Spleen (tissue), 11 donors: ENCODE measurements around the gene ANKZF1. TPM values are rescaled to one million over a fixed set of nuclear protein-coding genes. Genes with fewer than 3 reads are reported as not detected.

Experiments
- DNase-seq: peaks from one replicate; pipeline ENCODE4 v3.0.0-alpha.2; 2020
- H3K27ac ChIP-seq, 8 donors: fragments of 200-600 bp; sonication (generic) in 7 of 8; 1 replicate in 4 of 8; 2 replicates in 4 of 8; pipeline versions ENCODE4 v1.5.0 to v1.8.0; 2016 to 2021; ENCODE audit warnings: inconsistent platforms in 4 of 8, mild to moderate bottlenecking in 4 of 8, moderate library complexity in 1 of 8
- H3K27me3 ChIP-seq, 7 donors: fragments of 200-600 bp; sonication (generic) in 6 of 7; replicated peaks in 1 of 7; 1 replicate in 4 of 7; 2 replicates in 3 of 7; pipeline versions ENCODE4 v1.5.0 to v1.8.0; 2016 to 2021; ENCODE audit warnings: inconsistent platforms in 3 of 7, mild to moderate bottlenecking in 1 of 7
- H3K36me3 ChIP-seq, 6 donors: fragments of 200-600 bp; sonication (generic) in 5 of 6; 1 replicate in 4 of 6; 2 replicates in 2 of 6; pipeline versions ENCODE4 v1.5.0 to v1.8.0; 2016 to 2021; ENCODE audit warnings: inconsistent platforms in 2 of 6
- H3K4me1 ChIP-seq, 6 donors: fragments of 200-600 bp; sonication (generic) in 5 of 6; 1 replicate in 3 of 6; 2 replicates in 3 of 6; pipeline versions ENCODE4 v1.5.0 to v1.8.0; 2016 to 2021; ENCODE audit warnings: inconsistent platforms in 3 of 6
- H3K4me3 ChIP-seq, 8 donors: fragments of 200-600 bp; sonication (generic) in 7 of 8; 1 replicate in 4 of 8; 2 replicates in 4 of 8; pipeline versions ENCODE4 v1.5.0 to v1.8.0; 2016 to 2021; ENCODE audit warnings: inconsistent platforms in 4 of 8, mild to moderate bottlenecking in 4 of 8, moderate library complexity in 2 of 8
- H3K9me3 ChIP-seq, 8 donors: fragments of 200-600 bp; sonication (generic) in 7 of 8; 1 replicate in 4 of 8; 2 replicates in 4 of 8; pipeline versions ENCODE4 v1.5.0 to v1.8.0; 2016 to 2021; ENCODE audit warnings: inconsistent platforms in 4 of 8
- CTCF ChIP-seq, 11 experiments: fragments of 200-600 bp in 7 of 11; fragments of 450-650 bp in 4 of 11; sonication (generic) in 4 of 11; IDR thresholded peaks in 8 of 11; conservative IDR thresholded peaks in 3 of 11; 1 replicate in 7 of 11; 2 replicates in 4 of 11; pipeline versions ENCODE4 v1.4.0 to v1.8.0; 2016 to 2021; ENCODE audit warnings: antibody characterized with exemption in 11 of 11, inconsistent platforms in 4 of 11, mild to moderate bottlenecking in 1 of 11
- POLR2A ChIP-seq, 3 donors: fragments of 450-650 bp; IDR thresholded peaks; one replicate each; pipeline ENCODE4 v1.5.1; 2017; ENCODE audit warnings: antibody characterized with exemption in 3 of 3, mild to moderate bottlenecking in 1 of 3
- POLR2AphosphoS5 ChIP-seq, 3 donors: sonication (generic); formaldehyde crosslinking; IDR thresholded peaks; one replicate each; pipeline ENCODE4 v1.5.1; 2017; ENCODE audit warnings: antibody characterized with exemption in 3 of 3
- WGBS, 5 donors: extraction: QIAGEN DNeasy Blood & Tissue Kit in 3 of 5; methylation state at CpG; one replicate each; pipeline versions ENCODE4 v1.1.5 to v1.1.7; 2013 to 2018; 5-methylcytosine and 5-hydroxymethylcytosine counted together
- intact Hi-C: fragments of 100-400 bp; cut with DNase I; formaldehyde crosslinking; loops from one replicate; pipeline ENCODE4 v1.15.0; 2023; ENCODE audit warnings: low total_unique reads
- polyA plus RNA-seq, 3 donors: library from polyadenylated mRNA; stranded (reverse); fragments of 200-250 nt; gene quantifications; one replicate each; pipeline ENCODE4 v1.2.1, GENCODE V29; 2013
- total RNA-seq, 7 donors: library from RNA; depleted of rRNA in 3 of 7; stranded (reverse); fragments of >200 nt in 3 of 7; fragmentation: NEBNext Ultra II Directional in 4 of 7; extraction: Animal tissue kit (Norgen Biotek cat#: 25700) in 4 of 7; gene quantifications; one replicate each; pipeline versions ENCODE4 v1.1.0 to v1.2.1, GENCODE V29; 2016 to 2021
- donor health status: healthy with polysubstance abuse.
- donor health status: DM: no; HTN: no; CAD: no; lungs with moderate emphysema.
- donor health status: DM: no; HTN: no; CAD: no.
- donor health status: Bipolar disorder and iron deficiency.
- donor health status: healthy.
- donor health status: DM: no; HTN: no; CAD: no.
- donor health status: DM: yes; HTN: yes; CAD: no.

Gene ANKZF1
- total and polyA plus RNA-seq, 10 donors: 30.5 to 141 (median 71.1) TPM

- 70 to 87% (median 79%) methylated on average over 17 to 22 of the region's 22 CpGs for WGBS, 5 donors
- peak overlapping the region in 7 of 8 donors; percentile 22 to 94 (median 37) for H3K4me3 ChIP-seq
- H3K9me3 ChIP-seq: no peaks in the 10 kb centered on the region
- peak overlapping the region; percentile 73 to 99 (median 94) for H3K27ac ChIP-seq
- intact Hi-C loops: no loop called here
- DNase-seq: peak; percentile 87
- peaks cover 55 to 98% (median 86%) of the 10 kb centered on the region in 6 donors for H3K4me1 ChIP-seq
- TF ChIP-seq POLR2AphosphoS5 (IDR thresholded peaks at IDR 0.05) (peak; percentile 12 to 83 (median 48)), POLR2A (IDR thresholded peaks at IDR 0.05) (no peak)
- H3K36me3 ChIP-seq: peaks cover 0 to 53% (median 23%) of the 10 kb centered on the region in 6 donors
- H3K27me3 ChIP-seq: peaks cover 0 to 9% (median 0%) of the 10 kb centered on the region in 7 donors
Observed at GRCh38 chr2:219250049-219250781, 20.6 kb downstream of the ANKZF1 start.

GRCh38 chr2:219251656-219252055 is 22.1 kb downstream of the ANKZF1 start:
- Histone ChIP-seq H3K4me1 (peaks cover 45 to 91% (median 76%) of the 10 kb centered on the region in 6 donors), H3K27me3 (peaks cover 0 to 9% (median 0%) of the 10 kb centered on the region in 7 donors), H3K9me3 (no peaks in the 10 kb centered on the region), H3K4me3 (peak overlapping the region; percentile 70 to 94 (median 80)), H3K36me3 (peaks cover 0 to 53% (median 23%) of the 10 kb centered on the region in 6 donors), H3K27ac (peak overlapping the region in 7 of 8 donors; percentile 94 to 99 (median 95))
- 49 to 80% (median 71%) methylated on average over 6 of the region's 6 CpGs for WGBS, 5 donors
- no peak for DNase-seq
- TF ChIP-seq POLR2A (IDR thresholded peaks at IDR 0.05): no peak
- no peak for TF ChIP-seq CTCF (IDR thresholded peaks at IDR 0.05 in 8 of 11, conservative IDR thresholded peaks at IDR 0.05 in 3 of 11)
- no peak for TF ChIP-seq POLR2AphosphoS5 (IDR thresholded peaks at IDR 0.05)
- intact Hi-C loops: no loop called here

- Histone ChIP-seq H3K36me3 (peaks cover 0 to 49% (median 23%) of the 10 kb centered on the region in 6 donors), H3K27ac (peak overlapping the region in 7 of 8 donors; percentile 94 to 99 (median 95)), H3K4me3 (peak overlapping the region; percentile 70 to 94 (median 80)), H3K9me3 (no peaks in the 10 kb centered on the region), H3K27me3 (peaks cover 0 to 9% (median 0%) of the 10 kb centered on the region in 7 donors), H3K4me1 (peaks cover 41 to 86% (median 71%) of the 10 kb centered on the region in 6 donors)
- TF ChIP-seq POLR2AphosphoS5 (IDR thresholded peaks at IDR 0.05) (no peak), CTCF (IDR thresholded peaks at IDR 0.05 in 8 of 11, conservative IDR thresholded peaks at IDR 0.05 in 3 of 11) (no peak)
- WGBS, 5 donors: 51 to 70% (median 70%) methylated on average over 5 of the region's 5 CpGs
- intact Hi-C loops: no loop called here
- no peak for DNase-seq
Observed at GRCh38 chr2:219252084-219252483, 22.5 kb downstream of the ANKZF1 start.

- Histone ChIP-seq H3K4me3 (peak overlapping the region; percentile 70 to 94 (median 80)), H3K4me1 (peaks cover 36 to 82% (median 67%) of the 10 kb centered on the region in 6 donors), H3K36me3 (peaks cover 0 to 45% (median 23%) of the 10 kb centered on the region in 6 donors), H3K9me3 (no peaks in the 10 kb centered on the region), H3K27ac (peak overlapping the region in 7 of 8 donors; percentile 94 to 99 (median 95)), H3K27me3 (peaks cover 0 to 9% (median 0%) of the 10 kb centered on the region in 7 donors)
- DNase-seq: no peak
- intact Hi-C loops: no loop called here
- WGBS, 5 donors: 5 to 9% (median 6%) methylated on average over 9 of the region's 9 CpGs
- TF ChIP-seq POLR2A (IDR thresholded peaks at IDR 0.05): no peak
- no peak for TF ChIP-seq CTCF (IDR thresholded peaks at IDR 0.05 in 8 of 11, conservative IDR thresholded peaks at IDR 0.05 in 3 of 11)
- TF ChIP-seq POLR2AphosphoS5 (IDR thresholded peaks at IDR 0.05): no peak
Observed at GRCh38 chr2:219252570-219252899, 22.9 kb downstream of the ANKZF1 start.
